Retina (tissue), 1 donor: Measurements from ENCODE around the gene RUNX3.

Source experiments
- DNase-seq: peaks from one replicate; pipeline ENCODE4 v3.0.0-alpha.2; 2016

Gene RUNX3

DNA sequence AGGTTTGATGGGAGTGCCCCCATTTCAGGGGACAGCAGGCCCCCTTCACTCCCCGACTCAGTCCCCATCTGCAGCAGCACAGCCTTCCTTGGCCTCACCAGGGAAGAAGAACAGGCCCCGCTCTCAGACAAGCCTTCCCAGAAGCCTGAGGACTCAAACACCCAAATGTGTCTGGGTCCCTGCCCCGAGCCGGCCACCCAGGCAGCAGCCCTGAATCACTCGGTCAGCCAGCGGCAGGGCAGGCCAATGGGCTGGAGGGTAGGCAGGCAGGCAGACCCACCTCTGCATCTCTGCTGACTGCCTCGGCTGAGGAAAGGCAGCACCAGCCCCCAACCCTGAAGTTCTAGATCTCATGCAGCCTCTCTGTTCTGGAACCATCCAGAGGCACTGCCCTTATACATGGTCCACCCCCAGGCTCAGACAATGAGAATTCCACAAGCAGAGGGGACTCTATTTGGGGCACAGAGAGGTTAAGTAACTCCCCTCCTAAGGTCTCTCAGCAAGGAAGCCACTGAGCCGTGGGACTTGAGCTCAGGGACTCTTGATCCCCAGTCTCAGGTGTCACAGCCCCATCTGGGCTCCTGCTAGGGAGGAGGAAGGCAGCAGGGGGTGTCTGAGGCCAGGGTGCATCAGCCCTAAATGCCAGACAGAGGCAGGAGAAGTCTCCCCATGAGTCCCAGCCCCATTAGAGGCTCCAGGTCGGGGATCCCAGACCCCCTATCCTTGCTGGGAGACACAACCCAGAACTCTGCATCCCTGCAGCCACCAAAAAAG is 33.2 kb upstream of the RUNX3 start:
- DNase-seq: peak; percentile 44

DNA sequence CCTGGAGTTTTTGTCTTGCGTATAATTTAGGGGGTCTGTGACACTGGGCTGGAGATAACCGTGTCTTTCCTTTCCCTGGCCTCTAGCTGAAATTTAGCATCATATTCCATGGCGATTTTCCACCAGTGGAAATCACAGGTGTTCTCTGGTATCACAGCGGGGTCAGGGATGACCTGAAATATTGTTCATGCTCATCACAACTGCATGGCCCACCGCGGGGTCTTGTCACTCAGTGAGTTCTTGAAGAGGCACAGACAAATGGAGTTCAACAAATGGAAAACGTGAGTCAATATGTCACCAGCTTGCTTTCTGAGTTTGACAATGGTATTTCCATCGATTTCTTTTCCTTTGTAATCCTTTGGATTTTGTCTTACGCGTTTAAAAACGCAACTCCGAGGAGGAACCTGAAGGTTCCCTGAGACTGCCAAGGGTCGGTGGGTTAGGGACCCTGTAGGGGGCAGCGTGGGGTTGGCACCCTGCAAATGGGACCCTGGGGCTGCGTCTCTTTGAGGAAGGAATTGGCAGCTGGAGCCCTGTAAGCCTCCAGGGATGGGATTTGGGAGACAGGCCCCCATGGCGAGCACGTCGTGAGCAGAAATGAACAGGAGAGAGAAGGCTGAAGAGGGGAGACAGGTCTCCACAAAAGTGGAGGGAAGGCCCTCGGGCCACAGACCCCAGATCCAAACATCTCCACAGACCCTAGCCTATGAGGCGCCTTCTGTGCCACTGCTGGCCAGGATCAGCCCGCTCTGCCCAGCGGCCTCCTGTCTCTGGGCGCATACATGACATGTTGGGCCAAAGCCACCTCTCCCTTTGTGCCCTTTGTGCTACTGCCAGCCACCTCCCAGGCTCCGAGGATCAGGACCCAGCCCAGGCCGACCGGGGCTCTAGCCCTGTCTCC is 32.1 kb upstream of the RUNX3 start:
- DNase-seq: peak; percentile 38

DNA sequence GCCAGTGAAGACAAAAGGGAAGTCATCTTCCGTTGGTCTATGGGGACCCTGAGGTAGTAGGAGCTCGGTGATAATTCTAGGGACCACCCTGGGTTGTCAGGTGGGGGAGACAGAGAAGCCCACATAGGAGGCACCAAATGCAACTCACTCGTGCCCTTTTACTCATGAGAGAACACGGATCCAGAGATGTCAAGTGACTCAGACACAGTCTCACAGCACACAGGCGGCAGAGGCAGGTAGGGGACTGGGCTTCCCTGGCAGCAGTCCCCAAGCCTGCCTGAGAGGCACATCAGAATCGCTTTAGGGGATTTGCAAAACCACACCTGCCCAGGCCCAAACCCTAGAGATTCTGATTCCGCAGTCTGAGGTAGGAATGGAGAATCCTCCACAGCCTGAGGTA is 31.3 kb upstream of the RUNX3 start:
- DNase-seq: no peak

DNA sequence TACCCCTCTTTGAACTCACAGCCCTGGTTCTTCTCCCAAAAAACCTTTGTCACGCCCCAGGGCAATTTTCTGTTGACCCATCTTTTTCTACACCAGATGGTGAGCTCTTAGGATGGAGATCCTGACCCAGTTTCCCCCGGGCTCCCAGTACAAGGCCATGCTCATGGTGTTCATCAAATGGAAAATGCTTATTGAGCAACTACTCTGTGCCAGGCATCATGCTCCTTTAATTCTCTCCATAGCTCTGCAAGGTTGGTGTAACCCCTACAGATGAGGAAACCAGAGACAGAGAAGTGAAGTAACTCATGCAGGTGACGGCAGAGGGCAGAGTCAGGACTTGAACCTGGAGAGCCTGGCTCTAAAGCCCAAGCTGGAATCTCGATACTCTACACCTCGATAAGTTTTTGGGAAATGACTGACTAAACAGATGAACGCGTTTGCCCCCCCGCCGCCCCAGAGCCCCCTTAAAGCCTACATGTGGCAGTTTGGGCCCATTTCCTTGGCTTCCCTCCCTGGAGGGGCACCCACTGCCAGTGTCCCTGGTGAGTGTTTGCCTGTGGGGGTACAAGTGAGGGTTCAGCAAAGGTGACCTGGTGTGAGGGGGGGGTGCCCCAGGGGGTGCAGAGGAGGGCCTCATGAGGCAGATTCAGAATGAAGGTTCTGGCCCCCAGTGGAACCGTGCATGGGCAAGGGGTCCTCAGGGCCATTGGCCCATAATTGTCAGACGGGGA is 30.2 kb upstream of the RUNX3 start:
- DNase-seq: no peak

DNA sequence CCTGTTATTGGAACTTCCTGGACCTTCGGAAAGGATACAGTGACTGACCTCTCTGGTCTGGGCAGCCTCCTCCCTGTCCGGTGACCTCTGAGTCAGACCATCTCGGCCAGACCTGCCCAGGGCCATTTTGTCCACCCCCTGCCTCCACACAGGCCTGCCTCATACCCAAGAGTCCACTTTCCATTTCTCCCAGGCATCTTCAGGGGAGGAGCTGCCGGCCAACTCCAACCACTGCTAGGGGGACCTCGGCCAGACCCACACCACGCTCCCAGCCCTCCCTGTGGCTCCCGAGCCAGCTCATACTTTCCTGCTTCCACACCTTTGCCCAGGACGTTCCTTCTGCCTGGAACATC is 29.5 kb upstream of the RUNX3 start:
- no peak for DNase-seq

DNA sequence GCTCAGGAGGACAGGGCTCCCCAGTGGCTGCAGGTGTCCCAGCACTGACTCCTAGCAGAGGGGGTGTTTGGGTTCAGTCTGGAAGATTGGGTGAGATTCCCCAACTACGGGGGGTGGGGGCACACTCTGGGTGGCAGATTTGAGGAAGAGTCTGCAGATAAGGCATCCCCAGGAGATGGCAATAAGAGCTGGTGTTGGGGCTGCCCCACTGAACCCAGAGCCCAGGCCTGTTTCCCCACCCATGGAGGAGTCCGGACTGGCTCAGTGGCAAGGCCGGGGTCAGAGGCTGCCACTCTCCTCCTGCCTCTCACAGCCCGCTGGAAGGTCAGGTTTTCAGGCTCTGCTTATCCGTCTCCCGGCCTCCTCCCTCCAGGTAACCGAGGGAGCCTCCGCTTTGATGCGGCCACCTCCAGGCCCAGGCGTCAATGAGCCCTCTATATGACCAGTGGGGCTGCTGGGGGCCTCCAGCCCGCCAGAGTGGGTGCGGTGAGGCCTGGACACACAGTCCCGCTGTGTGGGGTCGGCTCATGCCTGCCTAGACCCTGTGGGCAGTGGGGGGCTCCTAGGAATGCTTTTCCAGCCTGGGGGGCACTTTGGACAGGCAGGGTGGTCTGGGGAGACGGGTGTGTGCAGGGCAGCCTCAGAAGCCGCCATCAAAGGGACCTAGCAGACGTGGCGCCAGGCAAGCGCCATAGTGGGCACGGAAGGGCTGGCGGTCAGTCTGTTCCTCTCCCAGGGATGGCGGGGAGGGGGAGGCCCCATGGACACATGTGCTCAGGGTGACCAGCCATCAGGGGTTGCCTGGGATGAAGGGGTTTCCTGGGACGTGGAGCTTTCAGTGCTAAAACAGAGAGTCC is 28.9 kb upstream of the RUNX3 start:
- no peak for DNase-seq

DNA sequence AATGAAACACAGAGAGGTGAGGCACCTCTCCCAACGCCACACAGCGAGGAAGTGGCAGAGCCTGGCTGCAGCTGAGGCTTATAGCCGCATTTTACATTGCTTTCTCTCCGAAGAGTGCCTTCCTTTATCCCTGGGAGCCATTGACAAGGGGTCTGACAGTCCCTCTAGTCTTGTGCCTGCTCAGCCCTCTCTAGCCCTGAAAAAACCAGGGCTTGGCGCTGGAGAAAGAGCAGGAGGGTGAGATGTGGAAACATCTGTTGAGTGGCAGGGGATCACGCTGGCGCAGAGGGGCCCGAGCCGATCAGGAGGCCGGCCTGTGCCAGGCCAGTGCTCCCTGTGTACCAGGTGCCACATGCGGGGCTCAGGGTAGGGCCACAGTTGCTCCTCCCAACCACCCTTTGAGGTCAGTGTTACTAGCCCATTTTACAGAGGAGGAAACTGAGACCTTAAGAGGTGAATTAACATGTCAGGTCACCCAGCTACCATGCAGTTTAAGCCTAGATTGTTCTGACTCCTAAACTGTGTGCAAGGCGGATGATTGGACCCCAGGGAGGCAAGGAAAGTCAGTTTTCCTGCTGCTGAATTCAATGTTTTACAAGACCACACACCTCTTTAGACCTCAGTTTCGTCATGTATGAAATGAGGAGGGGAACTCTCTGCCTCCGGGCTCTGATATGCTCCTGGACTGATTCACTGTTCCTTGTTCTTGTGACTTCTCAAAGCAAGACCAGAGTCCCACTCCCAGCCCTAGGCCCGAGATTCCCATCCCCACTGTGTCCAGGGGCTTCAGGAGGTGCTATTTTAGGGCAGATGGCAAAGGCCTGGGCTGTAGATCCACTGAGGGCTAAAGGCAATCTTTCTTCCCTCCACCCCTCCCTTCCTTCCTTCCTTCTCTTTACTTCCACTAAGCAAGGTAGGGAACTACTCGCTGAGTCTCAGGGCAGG is 28.0 kb upstream of the RUNX3 start:
- no peak for DNase-seq

DNA sequence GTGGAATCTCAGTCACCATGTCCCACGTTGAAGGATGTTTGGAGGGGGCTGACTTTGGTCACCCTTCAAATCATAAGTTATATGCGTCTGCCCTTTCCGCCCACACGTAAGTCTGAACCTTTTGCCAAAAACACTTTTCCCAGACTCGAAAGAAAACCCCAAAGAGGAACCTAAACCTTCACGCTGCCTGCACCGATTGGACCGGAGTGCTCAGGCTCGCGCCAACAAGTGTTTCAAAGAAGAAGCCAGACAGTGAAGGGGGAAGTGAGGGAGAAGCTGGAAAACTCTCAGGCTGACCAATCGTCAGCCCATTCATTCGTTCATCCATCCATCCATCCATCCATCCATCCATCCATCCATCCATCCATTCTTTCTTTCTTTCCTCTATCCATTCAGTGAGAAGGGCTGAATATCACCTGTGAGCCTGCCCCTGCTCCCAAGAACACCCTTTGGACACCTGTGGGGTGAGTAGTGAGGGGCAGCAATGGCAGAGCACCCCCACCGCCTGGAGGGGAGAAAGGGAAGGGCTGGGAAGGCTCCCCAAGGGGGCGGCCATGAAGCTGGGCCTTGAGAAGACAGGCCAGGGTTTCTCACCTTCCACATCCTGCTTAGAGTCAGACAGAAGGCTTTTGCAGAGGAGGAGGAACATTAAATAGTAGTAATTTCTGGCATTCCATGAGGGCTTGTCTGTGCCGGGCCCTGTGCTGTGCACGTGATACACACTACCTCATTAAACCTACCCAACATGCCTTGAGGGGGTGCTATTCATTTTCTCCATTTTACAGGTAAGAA is 27.1 kb upstream of the RUNX3 start:
- DNase-seq: no peak

DNA sequence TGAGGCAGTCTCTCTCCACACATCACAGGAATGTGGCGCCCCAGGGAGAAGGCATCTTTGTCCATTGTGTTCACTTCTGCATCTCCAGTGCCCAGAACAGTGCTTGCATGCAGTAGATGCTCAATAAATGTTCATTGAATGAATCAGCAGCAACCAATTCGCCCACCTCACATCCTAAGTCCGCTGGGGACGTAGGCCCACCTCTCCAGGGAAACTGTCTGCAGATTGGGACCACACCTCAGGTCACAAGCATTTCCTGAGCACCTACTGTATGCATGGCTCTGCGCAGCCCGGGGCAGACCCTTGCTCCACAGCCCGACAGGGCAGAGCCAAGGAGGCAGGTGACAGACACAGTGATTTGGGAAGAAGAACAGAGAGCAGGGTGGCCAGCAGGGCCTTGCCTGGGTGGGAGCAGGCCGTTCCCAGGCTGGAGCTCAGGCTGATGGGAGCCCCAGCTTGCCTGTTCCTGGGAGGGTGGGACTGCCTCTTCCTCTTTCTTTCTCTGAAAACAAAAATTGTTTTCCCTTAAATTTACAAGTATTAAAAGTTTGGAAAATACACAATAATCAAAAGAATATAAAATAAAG is 25.8 kb upstream of the RUNX3 start:
- DNase-seq: no peak

DNA sequence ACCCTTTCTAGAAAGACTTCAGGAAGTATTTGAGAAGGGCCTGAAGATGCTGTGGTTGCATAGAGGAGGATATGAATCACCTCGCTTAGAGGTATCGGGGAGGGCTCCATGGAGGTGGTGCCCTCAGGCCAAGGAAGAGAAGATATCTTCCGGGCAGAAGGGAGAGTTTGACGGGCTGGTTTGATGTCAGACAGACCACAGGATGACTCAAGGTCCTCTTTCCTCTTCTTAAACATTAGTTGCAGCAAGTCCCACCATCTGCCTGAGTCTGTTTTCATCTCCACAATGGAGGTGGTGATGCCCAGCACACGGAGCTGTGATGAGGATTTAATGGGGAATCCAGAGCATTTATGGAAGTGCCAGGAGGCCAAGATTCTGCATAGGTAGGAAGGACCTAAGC is 25.1 kb upstream of the RUNX3 start:
- no peak for DNase-seq

DNA sequence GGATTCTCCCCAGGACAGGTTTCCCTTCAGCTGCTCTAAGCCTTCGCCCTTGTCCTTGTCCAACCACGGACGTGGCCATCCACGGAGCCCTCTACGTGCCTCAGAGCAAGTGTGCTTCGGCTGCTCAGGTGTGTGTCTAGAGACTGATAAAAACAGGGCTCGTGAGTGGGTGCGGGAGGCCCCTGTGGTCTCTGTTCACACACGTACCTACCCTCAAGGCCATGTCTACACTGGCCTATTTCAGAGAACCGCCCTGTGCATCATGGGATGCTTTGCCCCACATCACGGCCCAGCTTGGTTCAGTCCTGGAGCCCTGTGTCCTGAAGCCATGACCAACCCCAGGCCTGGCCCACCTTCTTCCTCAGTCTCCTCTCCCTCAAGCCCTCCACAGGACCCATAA is 24.6 kb upstream of the RUNX3 start:
- DNase-seq: no peak

DNA sequence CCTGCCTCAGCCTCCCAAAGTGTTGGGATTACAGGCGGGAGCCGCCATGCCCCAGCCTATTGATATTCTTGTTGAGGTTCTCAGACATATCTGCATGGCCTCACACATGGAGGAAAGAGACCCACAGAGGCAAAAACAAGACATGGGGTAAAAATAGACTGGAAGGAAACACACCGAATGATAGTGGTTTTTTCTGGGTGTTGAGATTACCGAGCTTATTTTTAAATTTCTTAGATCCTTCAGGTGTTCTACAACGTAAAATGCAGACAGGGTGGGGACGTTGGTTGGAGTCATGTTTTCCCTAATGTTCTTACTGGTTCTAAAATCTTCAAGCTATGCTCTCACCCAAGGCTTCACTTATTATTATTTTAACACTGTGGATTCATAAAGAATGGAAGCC is 23.9 kb upstream of the RUNX3 start:
- no peak for DNase-seq

DNA sequence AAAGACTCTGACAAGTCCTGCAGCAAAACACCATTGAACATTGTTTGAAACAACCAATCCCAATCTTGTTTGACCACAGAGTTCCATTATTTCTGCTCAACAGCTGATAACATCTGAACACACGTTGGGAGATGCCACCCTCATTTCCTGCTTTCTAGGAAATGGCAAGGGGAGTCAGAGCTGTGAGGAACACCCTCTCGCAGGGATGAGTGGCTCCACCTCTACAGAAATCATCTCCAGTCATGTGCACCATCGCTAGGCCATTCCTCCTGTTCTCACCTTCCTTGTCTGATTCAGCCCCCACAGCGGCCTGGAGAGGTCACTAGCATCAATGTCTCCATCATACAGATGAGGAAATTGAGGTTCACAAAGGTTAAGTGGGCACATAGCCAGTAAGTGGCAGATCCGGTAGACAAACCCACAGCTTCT is 22.4 kb upstream of the RUNX3 start:
- DNase-seq: no peak

DNA sequence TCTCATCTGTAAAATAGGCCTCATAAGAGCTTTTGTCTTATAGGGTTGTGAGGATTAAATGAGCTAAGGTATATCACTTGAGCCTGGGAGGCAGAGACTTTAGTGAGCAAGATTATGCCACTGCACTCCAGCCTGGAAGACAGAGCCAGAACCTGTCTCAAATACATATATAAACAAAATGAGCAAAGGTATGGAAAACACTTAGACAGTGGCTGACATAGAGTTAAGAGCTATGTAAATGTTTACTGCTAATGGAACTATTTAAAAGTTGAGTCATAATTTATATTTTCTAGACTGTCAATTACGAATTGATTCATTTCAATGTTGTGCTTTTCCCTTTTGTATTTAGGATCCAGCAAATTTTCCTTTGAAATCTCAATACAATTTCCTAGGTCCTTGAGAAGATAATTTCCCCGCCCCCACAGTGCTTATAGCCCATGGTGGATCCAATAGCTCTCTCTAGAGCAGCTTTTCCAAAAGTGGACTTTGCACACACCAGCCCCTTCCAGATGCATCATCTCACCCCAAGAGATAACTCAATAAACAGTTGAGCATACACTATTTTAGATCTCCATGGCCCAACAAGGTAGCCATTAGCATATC is 21.8 kb upstream of the RUNX3 start:
- no peak for DNase-seq

DNA sequence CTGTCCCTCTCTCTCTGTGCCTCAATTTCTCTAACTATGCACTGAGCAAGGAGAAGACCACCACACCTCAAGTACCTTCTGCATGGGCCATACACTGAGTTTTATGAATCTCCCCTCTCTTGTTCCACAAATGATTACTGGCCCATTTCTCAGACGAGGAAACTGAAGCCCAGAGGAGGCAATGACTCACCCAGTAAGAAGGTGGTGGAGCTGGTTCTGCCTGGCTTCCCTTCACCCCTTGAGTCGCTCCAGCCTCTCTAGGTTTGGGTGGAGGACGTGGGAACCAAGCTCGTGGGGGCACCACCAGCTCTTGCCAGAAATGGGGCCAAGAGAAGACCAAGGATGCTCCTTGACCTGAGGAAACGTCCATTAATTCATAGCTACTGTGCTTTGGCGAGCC is 21.3 kb upstream of the RUNX3 start:
- DNase-seq: no peak

DNA sequence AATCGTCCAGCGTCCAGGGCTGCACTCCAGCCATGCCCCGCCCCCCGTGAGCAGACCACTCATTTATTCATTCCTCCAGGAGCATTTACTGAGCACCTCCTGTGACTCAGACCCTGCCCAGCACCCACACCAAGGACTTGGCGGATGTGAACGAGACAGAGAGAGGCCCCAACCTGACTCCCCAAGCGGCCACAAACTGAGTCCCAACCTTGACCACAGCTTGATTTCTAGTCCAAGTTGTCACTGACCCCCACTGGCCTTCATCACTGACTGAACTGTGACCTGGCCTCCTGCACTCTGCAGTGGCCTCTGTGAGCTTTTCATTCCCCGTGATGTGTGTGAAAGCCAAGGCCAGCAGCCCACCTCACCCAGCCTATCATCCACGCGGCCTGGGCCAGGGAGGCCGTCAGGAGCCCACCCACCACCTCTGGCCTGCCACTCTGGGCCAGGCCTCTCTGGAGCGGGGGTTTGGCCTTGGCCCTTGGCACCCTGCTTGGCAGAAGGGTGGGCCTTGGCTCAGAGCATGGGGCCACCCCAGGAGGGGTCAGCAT is 19.3 kb upstream of the RUNX3 start:
- no peak for DNase-seq

DNA sequence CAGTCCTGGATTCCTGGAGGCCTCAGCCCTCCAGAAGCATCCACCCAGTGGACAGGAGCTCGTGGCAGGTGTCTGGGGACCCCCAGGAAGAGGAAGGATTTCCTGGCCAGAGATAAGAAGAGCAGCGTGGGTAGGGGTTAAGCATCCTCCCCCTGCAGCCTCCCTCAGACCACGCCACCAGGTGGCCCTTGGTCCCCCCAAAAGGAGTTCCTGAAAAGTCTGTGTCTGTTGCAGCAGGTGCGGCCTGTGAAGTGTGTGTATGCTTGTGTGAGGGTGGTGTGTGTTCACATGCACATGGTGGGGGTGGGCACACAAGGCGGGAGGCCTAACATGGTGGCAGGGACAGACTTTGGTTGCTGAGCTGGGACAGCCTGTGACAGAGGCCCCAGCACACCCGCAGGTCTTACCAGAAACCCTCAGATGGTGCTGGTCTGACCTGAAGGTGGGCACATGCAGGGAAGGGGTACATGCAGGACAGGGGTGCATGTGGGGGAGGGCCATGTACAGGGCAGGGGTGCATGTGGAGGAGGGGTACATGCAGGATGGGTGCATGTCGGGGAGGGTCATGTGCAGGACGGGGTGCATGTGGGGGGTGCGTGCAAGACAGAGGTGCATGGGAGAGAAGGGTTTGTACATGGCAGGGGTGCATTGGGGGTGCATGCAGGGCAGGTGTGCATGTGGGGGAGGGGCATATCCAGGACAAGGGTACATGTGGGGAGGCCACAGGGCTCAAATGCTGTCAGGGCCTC is 18.2 kb upstream of the RUNX3 start:
- DNase-seq: no peak

DNA sequence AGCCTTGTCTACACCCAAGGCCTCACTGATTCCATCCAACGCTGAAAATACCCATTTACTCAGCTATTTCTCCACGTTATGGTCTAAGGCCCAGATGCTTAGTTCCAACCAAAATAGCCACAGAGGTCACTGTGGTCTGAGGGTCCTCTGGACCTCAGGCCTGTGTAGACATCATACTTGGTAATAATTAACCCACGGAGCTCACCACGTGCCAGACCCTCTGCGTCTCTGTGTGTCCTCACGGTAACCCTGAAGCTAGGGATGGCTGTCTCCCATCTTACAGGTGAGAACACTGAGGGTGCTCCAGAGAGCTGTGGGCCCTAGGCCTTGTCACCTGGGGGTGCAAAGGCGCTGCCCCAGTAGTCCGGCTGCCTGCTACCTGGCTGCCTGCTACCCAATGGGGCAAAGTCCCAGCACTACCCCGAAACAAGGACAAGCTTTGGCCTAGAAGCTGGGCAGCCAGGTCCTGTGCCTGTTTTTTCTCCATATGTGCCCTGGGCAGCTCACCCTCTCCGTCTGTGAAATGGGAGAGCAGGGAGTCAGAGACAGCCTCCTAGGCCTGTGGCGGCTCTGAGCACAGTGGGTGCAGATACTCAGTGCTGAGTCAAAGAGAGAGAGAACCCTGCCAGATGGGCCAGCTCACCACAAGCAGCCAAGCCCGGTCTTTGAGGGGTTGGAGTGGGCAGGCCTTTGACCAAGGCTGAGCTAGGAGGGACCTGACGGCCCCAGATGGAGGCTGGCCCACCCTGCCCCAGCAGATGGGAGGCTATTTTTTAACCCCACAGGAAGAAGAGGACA is 17.0 kb upstream of the RUNX3 start:
- no peak for DNase-seq
